ENCODE data around the gene DISP2.

The DISP2 gene

DNA sequence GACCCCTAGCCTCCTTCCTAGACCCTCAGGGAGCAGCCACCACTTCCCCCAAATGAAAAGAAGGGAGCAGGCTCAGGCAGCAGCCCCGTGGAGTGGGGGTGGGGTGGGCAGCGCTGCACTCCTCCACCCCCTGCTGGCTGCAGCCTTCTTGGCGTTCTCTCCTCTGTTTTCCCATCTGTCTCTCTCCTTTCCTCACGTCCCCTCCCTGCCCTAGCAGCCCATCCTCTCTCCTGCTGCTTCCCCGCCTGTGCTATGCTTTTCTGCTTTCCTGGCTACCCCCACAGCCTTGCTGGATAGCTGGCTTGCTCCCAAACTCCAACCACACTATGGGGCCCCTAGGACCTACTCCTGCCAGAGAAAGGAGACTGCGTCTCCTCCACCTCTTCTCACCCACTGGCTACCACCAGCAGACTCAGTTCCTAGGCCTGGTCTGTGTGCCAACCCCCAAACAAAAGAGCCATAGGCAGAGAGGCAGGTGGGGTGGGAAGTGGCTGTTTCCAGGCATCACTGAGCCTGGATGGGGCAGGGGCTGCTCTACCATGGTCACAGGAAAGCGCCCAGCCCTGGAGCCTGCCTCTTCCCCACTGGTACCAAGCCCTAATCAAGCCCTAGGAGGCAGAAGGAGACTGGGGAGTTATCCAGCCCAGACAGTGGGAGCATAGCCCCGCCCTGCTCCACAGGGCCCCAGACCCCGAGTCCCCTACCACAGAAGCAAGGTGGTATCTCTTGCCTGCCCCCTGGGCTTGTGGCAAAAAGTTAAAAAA, 3.4 kb upstream of the DISP2 start:
- peak overlapping the region in 1 of 2 experiments; percentile 81 for H2BK12ac ChIP-seq (ENCODE audit: low read length in 2 of 2)
- no peak overlapping the region for H3K4ac ChIP-seq (ENCODE audit: low read depth in 1 of 2, low read length in 2 of 2)
- no peak overlapping the region for H2BK15ac ChIP-seq (ENCODE audit: low read depth, poor library complexity, severe bottlenecking)
- no peak overlapping the region for H3K4me2 ChIP-seq (ENCODE audit: low read length, poor library complexity, severe bottlenecking)
- H3K14ac ChIP-seq (ENCODE audit: low read length in 2 of 2), result peak overlapping the region in 1 of 2 experiments; percentile 11
- H3K79me1 ChIP-seq (replicated peaks; ENCODE audit: low read length, poor library complexity, severe bottlenecking), result no peaks in the 10 kb centered on the region
- H2BK5ac ChIP-seq (ENCODE audit: low read depth, low read length, poor library complexity, severe bottlenecking), result no peak overlapping the region
- H3K27me3 ChIP-seq (ENCODE audit: control insufficient read depth in 1 of 2, insufficient read depth in 1 of 2, low read length in 2 of 2), result peaks cover 23 to 65% of the 10 kb centered on the region in 2 experiments
- H3K4me3 ChIP-seq (ENCODE audit: insufficient read depth in 1 of 2, low read depth in 1 of 2, low read length in 2 of 2), result no peak overlapping the region
- peak overlapping the region in 1 of 2 experiments; percentile 17 for H3K23ac ChIP-seq (ENCODE audit: low read length in 2 of 2)
- peaks cover 23% of the 10 kb centered on the region for H3K4me1 ChIP-seq (ENCODE audit: control insufficient read depth, insufficient read depth, low read depth, low read length)
- no peak overlapping the region for H3K9ac ChIP-seq (ENCODE audit: low read length)
- no peak overlapping the region for H2AK5ac ChIP-seq (ENCODE audit: low read length, severe bottlenecking)
- H4K91ac ChIP-seq (ENCODE audit: low read length), result no peak overlapping the region
- WGBS, result 32% methylated on average over 8 of the region's 9 CpGs
- DNase-seq, result peak; percentile 48
- no peak overlapping the region for H2BK120ac ChIP-seq (ENCODE audit: low read depth, low read length)
- H3K27ac ChIP-seq (ENCODE audit: low read length, poor library complexity, severe bottlenecking), result peak overlapping the region; percentile 17
- no peaks in the 10 kb centered on the region for H3K36me3 ChIP-seq (ENCODE audit: control insufficient read depth in 1 of 2, insufficient read depth in 2 of 2, low read depth in 1 of 2, low read length in 2 of 2)
- H2AFZ ChIP-seq (ENCODE audit: low read depth, low read length), result no peak overlapping the region
- H4K8ac ChIP-seq (ENCODE audit: low read length), result no peak overlapping the region
- no peaks in the 10 kb centered on the region for H3K9me3 ChIP-seq (ENCODE audit: control insufficient read depth, low read length)
- no peak overlapping the region for H3K18ac ChIP-seq (ENCODE audit: low read depth in 1 of 2, low read length in 2 of 2)

DNA sequence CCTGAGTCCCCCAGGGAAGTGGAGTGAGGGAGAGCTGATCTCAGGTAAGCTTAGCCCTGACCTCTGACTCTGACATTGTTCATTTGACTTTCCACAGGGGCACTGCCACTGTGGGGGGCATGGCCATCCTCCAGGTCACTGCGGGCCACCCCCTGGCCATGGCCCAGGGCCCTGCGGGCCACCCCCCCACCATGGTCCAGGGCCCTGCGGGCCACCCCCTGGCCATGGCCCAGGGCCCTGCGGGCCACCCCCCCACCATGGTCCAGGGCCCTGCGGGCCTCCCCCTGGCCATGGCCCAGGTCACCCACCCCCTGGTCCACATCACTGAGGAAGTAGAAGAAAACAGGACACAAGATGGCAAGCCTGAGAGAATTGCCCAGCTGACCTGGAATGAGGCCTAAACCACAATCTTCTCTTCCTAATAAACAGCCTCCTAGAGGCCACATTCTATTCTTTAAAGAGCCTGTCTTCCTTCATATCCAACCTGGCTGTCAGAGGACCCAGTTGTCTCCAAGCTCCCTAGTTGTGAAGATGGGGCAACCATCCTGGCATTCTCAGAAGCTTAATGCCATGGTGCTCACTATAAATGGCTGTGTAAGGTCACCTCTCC, 1.9 kb upstream of the DISP2 start:
- Histone ChIP-seq H3K9me3 (ENCODE audit: control insufficient read depth, low read length) (no peaks in the 10 kb centered on the region), H3K36me3 (ENCODE audit: control insufficient read depth in 1 of 2, insufficient read depth in 2 of 2, low read depth in 1 of 2, low read length in 2 of 2) (no peaks in the 10 kb centered on the region), H3K4me2 (ENCODE audit: low read length, poor library complexity, severe bottlenecking) (no peak overlapping the region), H4K91ac (ENCODE audit: low read length) (no peak overlapping the region), H2BK120ac (ENCODE audit: low read depth, low read length) (no peak overlapping the region), H2AFZ (ENCODE audit: low read depth, low read length) (no peak overlapping the region), H2AK5ac (ENCODE audit: low read length, severe bottlenecking) (no peak overlapping the region), H3K4ac (ENCODE audit: low read depth in 1 of 2, low read length in 2 of 2) (no peak overlapping the region), H2BK12ac (ENCODE audit: low read length in 2 of 2) (no peak overlapping the region), H2BK5ac (ENCODE audit: low read depth, low read length, poor library complexity, severe bottlenecking) (no peak overlapping the region), H3K79me1 (replicated peaks; ENCODE audit: low read length, poor library complexity, severe bottlenecking) (no peaks in the 10 kb centered on the region), H3K27me3 (ENCODE audit: control insufficient read depth in 1 of 2, insufficient read depth in 1 of 2, low read length in 2 of 2) (peaks cover 31 to 67% of the 10 kb centered on the region in 2 experiments), H4K8ac (ENCODE audit: low read length) (no peak overlapping the region), H3K4me3 (ENCODE audit: insufficient read depth in 1 of 2, low read depth in 1 of 2, low read length in 2 of 2) (no peak overlapping the region), H3K9ac (ENCODE audit: low read length) (no peak overlapping the region), H3K27ac (ENCODE audit: low read length, poor library complexity, severe bottlenecking) (no peak overlapping the region), H2BK15ac (ENCODE audit: low read depth, poor library complexity, severe bottlenecking) (no peak overlapping the region), H3K23ac (ENCODE audit: low read length in 2 of 2) (no peak overlapping the region), H3K14ac (ENCODE audit: low read length in 2 of 2) (no peak overlapping the region), H3K18ac (ENCODE audit: low read depth in 1 of 2, low read length in 2 of 2) (no peak overlapping the region), H3K4me1 (ENCODE audit: control insufficient read depth, insufficient read depth, low read depth, low read length) (peaks cover 23% of the 10 kb centered on the region)
- WGBS, result 89% methylated on average over 4 of the region's 5 CpGs
- no peak for DNase-seq

DNA sequence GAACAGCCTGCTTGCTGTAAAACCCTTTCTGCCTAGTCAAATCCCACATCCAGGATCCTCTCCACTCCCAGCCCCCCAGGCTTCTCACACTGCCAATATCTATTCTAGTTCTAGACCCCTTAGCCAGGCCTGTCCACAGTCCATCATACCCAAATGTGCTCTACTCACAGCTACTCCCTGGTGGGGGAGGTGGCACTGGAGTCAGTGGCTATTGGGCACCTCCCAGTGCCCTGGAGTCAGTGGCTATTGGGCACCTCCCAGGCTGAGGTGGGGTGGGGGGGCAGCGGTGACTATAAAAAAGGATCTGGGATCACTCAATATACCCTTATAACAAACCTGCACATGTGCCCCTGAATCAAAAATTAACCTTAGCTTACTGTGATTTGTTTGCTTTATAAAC, 773 bp upstream of the DISP2 start:
- no peak overlapping the region for H2BK15ac ChIP-seq (ENCODE audit: low read depth, poor library complexity, severe bottlenecking)
- no CpG with 5 or more reads among the region's 1 CpG for WGBS
- peaks cover 23% of the 10 kb centered on the region for H3K4me1 ChIP-seq (ENCODE audit: control insufficient read depth, insufficient read depth, low read depth, low read length)

DNA sequence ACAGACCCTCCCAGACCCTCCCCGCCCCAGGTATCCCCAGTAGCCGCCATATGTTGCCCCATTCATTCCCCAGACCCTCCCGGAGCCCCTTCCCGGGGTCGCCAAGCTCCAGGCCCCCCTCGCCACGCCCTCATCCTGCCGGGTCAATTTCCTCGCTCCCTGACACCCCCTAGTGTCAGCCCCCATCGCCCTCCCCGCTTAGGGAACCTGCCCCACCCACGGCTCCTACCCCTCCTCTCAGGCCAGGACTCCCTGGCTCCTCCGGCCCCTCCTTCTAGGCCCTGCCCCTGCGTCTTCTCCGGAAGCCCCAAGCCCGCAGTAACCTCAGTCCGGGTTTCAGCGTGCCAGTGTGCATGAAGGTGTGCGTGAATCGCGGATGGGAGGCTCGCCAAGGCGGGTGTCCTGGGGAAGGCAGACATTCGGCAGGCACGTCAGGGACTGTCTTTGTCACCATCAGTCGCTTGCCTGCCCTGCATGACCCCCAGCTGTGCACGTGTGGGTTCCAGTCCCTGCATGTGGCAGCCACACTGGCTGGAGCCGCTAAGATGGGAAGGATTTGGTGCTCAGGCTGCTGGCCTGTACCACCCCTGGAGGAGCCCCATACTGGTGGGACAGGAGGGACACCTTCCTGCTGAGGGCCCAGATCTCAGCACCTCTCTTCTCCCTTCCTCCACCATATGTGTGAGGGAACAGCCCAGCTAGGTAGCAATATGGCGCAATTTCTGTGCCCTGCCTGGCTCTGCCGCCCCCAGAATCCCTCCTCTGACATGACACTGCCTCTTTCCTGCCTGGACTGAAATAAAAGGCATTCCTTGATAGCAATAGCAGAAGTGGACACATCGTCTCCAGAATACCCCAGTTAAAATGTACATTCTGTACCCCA, 693 bp downstream of the DISP2 start:
- Histone ChIP-seq H3K4me3 (ENCODE audit: insufficient read depth in 1 of 2, low read depth in 1 of 2, low read length in 2 of 2) (peak overlapping the region; percentile 48 to 65), H3K18ac (ENCODE audit: low read depth in 1 of 2, low read length in 2 of 2) (no peak overlapping the region), H3K27me3 (ENCODE audit: control insufficient read depth in 1 of 2, insufficient read depth in 1 of 2, low read length in 2 of 2) (peaks cover 42 to 67% of the 10 kb centered on the region in 2 experiments), H3K14ac (ENCODE audit: low read length in 2 of 2) (no peak overlapping the region), H4K8ac (ENCODE audit: low read length) (no peak overlapping the region), H2BK15ac (ENCODE audit: low read depth, poor library complexity, severe bottlenecking) (no peak overlapping the region), H3K4me1 (ENCODE audit: control insufficient read depth, insufficient read depth, low read depth, low read length) (peaks cover 23% of the 10 kb centered on the region), H3K4me2 (ENCODE audit: low read length, poor library complexity, severe bottlenecking) (peak overlapping the region; percentile 85), H3K27ac (ENCODE audit: low read length, poor library complexity, severe bottlenecking) (no peak overlapping the region), H2BK12ac (ENCODE audit: low read length in 2 of 2) (no peak overlapping the region), H3K23ac (ENCODE audit: low read length in 2 of 2) (no peak overlapping the region), H3K9ac (ENCODE audit: low read length) (no peak overlapping the region), H2BK120ac (ENCODE audit: low read depth, low read length) (no peak overlapping the region), H2AK5ac (ENCODE audit: low read length, severe bottlenecking) (no peak overlapping the region), H3K9me3 (ENCODE audit: control insufficient read depth, low read length) (no peaks in the 10 kb centered on the region), H3K4ac (ENCODE audit: low read depth in 1 of 2, low read length in 2 of 2) (no peak overlapping the region), H2BK5ac (ENCODE audit: low read depth, low read length, poor library complexity, severe bottlenecking) (no peak overlapping the region), H2AFZ (ENCODE audit: low read depth, low read length) (no peak overlapping the region), H3K36me3 (ENCODE audit: control insufficient read depth in 1 of 2, insufficient read depth in 2 of 2, low read depth in 1 of 2, low read length in 2 of 2) (no peaks in the 10 kb centered on the region), H4K91ac (ENCODE audit: low read length) (no peak overlapping the region), H3K79me1 (replicated peaks; ENCODE audit: low read length, poor library complexity, severe bottlenecking) (no peaks in the 10 kb centered on the region)
- WGBS, result 13% methylated on average over 30 of the region's 31 CpGs
- DNase-seq, result no peak

More for the DNA sequence above, 773 bp upstream of the DISP2 start:
- no peak overlapping the region for H2AK5ac ChIP-seq (ENCODE audit: low read length, severe bottlenecking)
- H2BK5ac ChIP-seq (ENCODE audit: low read depth, low read length, poor library complexity, severe bottlenecking), result no peak overlapping the region
- no peak overlapping the region for H2AFZ ChIP-seq (ENCODE audit: low read depth, low read length)
- no peak overlapping the region for H2BK12ac ChIP-seq (ENCODE audit: low read length in 2 of 2)
- H3K27me3 ChIP-seq (ENCODE audit: control insufficient read depth in 1 of 2, insufficient read depth in 1 of 2, low read length in 2 of 2), result peaks cover 42 to 72% of the 10 kb centered on the region in 2 experiments
- no peak overlapping the region for H3K18ac ChIP-seq (ENCODE audit: low read depth in 1 of 2, low read length in 2 of 2)
- H3K23ac ChIP-seq (ENCODE audit: low read length in 2 of 2), result no peak overlapping the region
- no peak for DNase-seq
- peak overlapping the region; percentile 99 for H3K4me2 ChIP-seq (ENCODE audit: low read length, poor library complexity, severe bottlenecking)
- no peak overlapping the region for H3K14ac ChIP-seq (ENCODE audit: low read length in 2 of 2)
- H3K4ac ChIP-seq (ENCODE audit: low read depth in 1 of 2, low read length in 2 of 2), result no peak overlapping the region
- no peak overlapping the region for H4K8ac ChIP-seq (ENCODE audit: low read length)
- H3K36me3 ChIP-seq (ENCODE audit: control insufficient read depth in 1 of 2, insufficient read depth in 2 of 2, low read depth in 1 of 2, low read length in 2 of 2), result no peaks in the 10 kb centered on the region
- H4K91ac ChIP-seq (ENCODE audit: low read length), result no peak overlapping the region
- H2BK120ac ChIP-seq (ENCODE audit: low read depth, low read length), result no peak overlapping the region
- H3K9ac ChIP-seq (ENCODE audit: low read length), result no peak overlapping the region
- H3K4me3 ChIP-seq (ENCODE audit: insufficient read depth in 1 of 2, low read depth in 1 of 2, low read length in 2 of 2), result peak overlapping the region in 1 of 2 experiments; percentile 78
- no peak overlapping the region for H3K27ac ChIP-seq (ENCODE audit: low read length, poor library complexity, severe bottlenecking)
- H3K79me1 ChIP-seq (replicated peaks; ENCODE audit: low read length, poor library complexity, severe bottlenecking), result no peaks in the 10 kb centered on the region
- no peaks in the 10 kb centered on the region for H3K9me3 ChIP-seq (ENCODE audit: control insufficient read depth, low read length)

Measured in mesenchymal stem cell (in vitro differentiated cells and primary cell).